ENCODE results near the gene DDX1.

DDX1 gene

DNA sequence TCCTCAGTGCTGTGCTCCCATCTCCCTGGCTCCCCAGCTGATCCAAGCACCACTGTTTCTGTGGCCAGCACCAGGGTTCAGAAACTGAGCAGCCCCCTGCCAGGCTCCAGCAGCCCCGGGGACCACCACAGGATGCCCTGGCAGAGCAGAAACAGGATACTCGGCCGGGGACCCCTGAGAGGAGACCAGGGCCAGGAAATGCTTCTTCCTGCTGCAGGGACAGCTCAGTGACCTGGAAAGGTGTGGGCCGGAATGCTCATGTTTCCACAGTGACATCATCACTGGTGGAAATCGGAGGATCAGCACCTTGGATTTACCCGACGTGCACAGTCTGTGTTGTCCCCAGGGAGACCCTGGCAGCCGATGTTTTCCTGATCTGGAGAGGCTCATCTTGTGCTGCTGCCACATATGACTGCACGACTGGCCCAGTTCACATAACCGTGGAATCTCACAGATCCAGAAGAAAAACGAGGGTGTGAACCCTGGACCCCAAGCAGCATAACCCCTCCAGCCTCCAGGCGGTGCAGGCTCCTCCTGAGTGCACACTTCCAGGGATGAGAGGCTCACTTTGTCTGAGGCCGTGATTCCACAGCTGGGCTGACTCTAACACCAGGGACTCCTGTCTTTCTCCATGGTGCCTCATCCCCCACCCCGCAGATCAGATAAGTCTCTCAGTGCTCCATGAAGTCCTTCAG, 58.0 kb downstream of the DDX1 start:
- no peak for DNase-seq

DNA sequence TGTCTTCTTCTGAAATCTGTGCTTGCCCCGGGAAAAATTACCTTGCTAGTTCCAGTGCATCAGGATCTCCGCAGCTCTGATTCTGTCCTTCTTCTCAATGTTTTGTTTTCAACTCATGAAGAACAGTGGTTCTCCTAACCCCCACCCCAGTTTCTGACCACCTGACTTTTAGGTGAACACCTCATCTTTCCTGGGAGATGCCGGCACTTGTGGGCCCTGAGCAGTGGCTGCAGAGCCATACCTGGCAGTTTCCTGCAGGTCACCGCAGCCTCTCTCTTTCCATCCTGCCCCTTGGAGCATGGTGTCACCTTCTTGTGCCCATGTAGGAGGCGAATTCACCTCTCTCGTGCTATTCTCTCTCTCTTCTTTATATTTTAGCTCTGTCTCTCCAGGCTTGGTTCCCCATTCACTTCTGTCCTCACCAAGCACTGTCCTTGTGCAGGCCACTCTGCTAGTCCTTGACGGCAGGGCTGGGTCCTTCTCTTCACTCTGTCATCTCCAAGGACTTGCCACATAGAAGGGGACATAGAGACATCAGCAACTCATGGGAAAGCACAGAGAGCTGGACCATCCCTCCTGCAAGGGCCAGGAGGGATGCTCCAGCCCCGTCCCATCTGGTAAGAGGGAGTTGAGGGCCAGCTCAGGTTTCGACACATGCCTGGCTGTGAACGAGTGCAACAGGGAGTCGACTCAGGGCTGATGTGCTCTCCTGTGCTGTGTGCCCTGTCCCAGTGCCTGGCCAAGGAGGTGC, 59.1 kb downstream of the DDX1 start:
- no peak for DNase-seq

GRCh38 chr2:15651367-15651727, 59.7 kb downstream of the DDX1 start:
- DNase-seq, result no peak

DNA sequence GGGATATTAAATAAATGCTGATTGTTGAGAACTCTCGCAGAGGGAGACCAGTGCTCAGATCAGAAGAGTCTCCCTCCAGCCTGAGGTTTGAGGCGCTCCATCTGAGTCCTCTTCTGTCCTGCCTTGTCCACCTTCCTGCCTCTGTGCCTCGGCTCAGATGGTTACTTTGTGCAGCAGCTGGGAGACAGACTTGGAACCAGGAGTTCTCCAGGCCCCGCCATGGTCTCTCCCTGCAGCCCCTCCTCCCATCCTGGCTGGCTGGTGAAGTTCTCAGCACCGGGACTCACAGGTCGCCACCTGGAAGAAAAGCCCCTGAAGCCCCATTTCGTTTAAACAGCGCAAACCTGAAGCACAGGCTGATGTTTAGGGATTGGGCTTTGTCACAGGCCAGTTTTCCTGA, 60.6 kb downstream of the DDX1 start:
- no peak for DNase-seq

DNA sequence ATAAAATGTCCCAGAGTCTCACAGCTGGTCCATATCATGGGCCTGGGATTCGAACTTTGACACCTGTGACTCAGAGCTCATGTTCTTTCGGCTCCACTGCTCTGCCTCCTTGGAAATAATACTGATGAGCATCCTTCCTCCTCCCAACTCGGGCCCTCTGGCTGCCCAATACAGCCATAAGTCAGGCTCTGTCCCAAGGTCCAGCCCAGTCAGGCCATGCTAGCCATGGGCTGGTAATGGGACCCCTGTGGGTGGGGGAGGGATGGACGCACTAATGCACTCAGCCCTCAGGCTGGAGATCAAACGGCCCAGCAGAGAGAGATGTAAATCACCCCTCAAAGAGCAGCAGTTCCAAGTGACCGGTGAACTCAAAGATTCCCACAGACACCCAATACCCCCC, 61.1 kb downstream of the DDX1 start:
- DNase-seq, result no peak

DNA sequence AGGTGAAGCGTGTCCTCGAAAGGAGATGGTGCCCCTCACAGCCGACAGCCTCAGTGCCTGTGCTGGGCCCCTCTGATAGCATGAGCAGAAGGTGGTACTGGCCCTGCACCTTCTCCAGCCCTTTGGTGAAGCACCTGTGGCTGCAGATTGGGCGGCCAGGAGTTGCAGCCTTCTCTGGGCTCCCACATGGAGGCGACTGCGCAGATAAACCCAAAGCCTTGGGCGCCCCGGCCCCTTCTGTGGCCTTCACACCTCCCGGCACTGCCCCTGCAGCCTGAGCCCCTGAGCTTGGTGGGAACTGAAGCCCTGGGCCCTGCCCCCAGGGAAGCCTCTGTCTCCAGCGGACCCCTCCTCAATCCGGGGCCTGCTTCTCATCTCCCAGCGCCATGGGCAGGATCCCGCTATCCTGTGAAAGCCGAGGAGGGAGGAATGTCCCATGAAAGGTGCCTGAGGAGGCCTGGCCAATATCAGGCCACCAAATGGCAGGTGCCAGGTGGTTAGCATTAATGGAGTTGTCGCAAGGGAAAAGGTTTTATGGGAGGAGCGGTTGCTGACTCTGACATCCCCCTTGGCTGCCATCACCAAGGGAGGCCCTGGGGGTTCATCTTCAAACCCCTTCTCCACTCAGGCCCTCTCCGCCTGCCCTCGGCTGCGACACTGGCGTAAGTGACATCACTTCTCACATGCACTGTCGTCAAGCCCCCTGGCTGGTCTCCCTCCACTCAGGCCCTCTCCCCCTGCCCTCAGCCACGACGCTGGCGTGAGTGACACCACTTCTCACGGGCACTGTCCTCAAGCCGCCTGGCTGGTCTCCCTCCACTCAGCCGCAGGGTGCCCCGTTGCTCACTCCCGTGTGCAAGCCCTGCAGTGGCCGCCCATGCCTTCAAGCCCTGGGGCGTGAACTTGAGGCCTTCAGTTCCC, 62.4 kb downstream of the DDX1 start:
- no peak for DNase-seq

- no peak for DNase-seq
Observed at GRCh38 chr2:15654727-15655073, 63.0 kb downstream of the DDX1 start.

DNA sequence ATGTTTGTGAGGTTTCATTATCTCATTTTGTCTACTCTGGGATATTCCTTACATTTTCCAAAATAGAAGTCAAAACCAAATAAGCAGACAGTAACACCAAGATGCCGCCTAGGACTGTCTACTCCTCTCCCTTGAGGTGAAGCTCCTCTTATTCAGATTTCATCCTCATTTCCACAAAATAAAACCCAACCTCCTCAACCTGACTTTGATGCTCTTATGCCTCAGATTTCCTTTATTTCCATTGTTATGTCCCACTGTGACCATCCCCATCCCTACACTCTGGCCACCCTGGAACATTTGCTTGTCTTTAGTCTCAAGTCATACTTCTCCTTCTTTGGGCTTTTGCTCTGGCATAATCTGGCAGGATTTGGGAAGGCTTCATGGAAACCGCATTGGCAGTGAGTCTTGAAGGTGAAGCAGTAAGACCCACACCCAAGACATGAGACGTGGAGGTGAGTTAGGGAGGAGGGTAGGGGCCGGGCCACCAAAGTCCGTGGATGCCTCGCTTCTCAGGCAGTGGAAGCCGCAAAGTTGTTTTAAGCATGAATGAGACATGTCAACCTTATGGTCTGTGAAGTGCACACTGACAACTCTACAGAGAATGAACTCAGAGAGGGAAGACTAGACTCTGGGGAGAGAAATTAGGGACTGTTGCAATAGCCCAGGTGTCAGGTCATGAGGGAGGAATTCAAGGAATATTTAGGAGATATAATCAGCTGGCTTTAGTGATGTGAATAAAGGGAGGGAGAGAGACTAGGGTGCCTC, 63.6 kb downstream of the DDX1 start:
- no peak for DNase-seq

GRCh38 chr2:15656090-15656489, 64.4 kb downstream of the DDX1 start:
- no peak for DNase-seq

GRCh38 chr2:15657759-15658158, 66.1 kb downstream of the DDX1 start:
- no peak for DNase-seq

DNA sequence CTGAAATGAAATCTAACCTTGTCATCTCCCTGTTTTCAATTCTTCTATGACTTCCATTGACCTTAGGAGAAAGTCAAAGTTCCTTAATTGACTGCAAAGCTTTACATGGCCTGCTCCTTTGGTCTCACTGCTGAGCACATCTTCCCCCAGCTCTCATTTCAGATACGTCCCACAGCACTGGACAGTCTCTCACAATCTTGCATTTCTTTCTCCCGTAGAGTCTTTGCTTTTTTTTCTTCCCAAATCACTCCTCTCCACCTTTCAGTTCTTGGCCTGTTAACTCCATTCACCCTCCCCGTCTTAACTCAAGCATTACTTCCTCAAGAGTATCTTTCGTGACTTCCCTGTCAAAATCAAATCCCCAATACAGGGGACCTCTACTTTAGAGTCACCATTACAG, 67.2 kb downstream of the DDX1 start:
- DNase-seq, result no peak

DNA sequence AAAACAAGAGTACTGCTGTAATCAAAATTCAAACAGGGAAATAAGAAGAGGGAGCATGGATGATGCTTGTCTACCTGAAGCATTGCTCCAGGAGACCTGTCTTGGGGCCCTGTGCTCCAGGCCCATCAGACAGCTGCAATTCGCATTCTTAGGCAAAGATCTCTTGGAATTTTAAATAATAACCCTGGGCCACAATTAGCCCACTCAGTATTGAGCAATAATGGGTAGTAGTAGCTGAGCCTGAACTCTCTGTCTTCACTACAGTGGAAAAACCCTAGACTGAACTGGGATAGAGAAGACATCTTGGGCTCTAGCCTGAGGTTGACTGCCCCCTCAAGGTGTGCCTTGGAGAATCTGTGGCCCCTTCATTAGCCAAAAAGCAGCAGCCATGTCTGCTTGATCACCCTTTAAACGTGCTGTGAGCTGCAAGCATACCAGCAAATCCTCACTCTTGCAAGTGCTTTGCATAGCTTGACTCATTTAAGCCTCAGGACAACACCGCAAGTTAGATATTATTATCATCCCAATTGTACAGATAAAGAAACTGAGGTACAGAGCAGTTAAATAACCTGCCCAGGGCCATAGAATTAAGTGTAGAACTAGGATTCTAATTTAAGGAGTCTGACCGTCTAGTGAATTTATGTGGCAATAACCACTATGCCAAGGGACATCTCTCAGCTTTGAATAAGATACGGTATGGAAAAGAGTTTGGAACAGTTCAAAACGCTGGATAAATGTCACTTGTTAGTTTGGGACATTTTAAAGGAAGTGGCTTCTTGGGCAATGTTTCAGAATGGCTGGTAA, 69.0 kb downstream of the DDX1 start:
- no peak for DNase-seq

DNA sequence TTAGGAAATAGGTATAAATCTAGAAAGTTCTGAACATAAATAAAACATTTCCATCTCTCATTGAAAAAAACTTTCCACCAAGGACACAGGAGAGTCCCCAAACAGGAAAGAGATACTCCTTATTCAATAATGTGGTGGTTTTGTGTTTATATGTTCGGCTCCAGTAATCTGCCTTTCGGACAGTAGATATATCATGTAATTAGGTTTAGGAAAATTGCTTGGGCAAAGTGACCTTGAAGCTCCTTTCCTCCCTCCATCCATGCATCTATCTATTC, 69.6 kb downstream of the DDX1 start:
- DNase-seq, result no peak

GRCh38 chr2:15662026-15662425, 70.4 kb downstream of the DDX1 start:
- DNase-seq, result no peak

GRCh38 chr2:15662579-15662978, 70.9 kb downstream of the DDX1 start:
- DNase-seq, result no peak

- no peak for DNase-seq
Observed at GRCh38 chr2:15663802-15664201, 72.1 kb downstream of the DDX1 start.

DNA sequence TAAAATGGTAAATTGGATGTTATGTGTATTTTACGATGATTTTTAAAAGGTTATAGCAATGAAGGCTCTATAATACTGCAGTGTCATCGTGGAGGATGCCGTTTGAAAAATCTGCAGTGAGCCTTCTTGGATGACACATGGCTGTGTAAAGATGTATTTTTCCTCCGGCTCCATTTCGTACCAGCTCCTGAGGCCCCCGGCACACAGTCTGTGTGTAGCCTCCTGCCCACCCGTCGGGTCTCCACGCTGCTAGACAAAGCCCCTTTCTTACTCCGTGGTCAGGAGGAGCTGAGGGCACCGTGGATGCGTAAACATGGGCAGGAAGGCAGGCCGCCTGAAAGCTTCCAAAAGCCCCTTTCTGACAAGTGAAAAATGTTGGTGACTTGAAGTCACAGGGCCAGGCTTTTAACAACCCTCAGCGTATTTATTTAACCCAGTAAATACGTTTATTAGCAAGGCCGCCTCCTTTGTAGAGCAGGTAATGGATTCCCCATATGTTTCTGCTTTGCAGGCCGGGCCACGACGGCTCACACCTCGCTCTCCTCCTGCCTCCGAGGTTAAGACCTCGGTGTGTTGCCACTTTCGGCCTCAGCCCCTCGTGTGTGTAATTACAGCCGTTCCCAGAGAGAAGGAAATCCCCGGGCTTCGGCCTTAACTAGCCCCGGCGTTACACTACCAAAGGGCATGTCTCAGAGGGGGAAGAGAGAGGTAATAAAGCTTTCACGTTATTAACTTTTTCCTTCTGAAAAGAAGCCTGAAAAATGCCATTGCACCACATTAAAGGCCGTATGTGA, 72.8 kb downstream of the DDX1 start:
- no peak for DNase-seq

- no peak for DNase-seq
Observed at GRCh38 chr2:15665067-15665942, 73.6 kb downstream of the DDX1 start.

GRCh38 chr2:15665943-15666460, 74.3 kb downstream of the DDX1 start:
- no peak for DNase-seq
